Measurements from ENCODE around the gene NUTM2A.
"Not testable (repeated sequence)": the region's sequence is repeated elsewhere in the genome, so short reads cannot be mapped to it uniquely, and the experiment has no call there.

DNA sequence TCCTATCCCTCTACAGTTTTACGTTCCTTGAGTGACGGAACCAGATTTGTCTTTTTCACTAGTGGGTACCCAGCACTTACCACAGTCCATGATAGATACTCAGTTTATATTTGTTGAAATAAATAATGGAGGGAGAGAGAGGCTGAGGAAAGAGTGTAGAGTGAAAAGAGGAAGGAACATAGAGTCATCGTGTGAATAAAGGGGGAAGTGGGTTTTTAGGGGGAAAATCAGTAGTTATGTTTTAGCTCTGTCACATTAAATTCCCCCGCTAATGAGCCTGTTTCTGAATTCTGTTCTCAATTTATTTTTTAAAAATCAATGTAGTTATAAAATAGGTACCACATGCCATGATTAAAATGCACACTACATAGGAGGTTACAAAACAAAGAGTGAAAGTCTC, 39.2 kb upstream of the NUTM2A start:
- not testable (repeated sequence) for TF ChIP-seq CTCF, EZH2phosphoT487 (IDR thresholded peaks at IDR 0.05; ENCODE audit: low read length)

Measured in MM.1S (cell line).